CD4-positive, alpha-beta T cell (primary cell): ENCODE results near the gene ALG12. TPM values are rescaled to one million over a fixed set of nuclear protein-coding genes. Genes with fewer than 3 reads are reported as not detected.

ENCODE experiments used
- ATAC-seq: fragments of 200-7000 bp; cut with Tn5 transposase; one replicate; pipeline ENCODE4 v1.10.0; 2022; ENCODE audit warnings: mild to moderate bottlenecking; ENCODE audit not compliant: poor library complexity
- CTCF ChIA-PET: fragments of 350-600 bp; sonication (Branson Sonifier 250); formaldehyde crosslinking; loops from one replicate; lab custom pipeline; 2021; ENCODE audit warnings: antibody characterized with exemption, inconsistent platforms; lab: Charles Lee
- POLR2A ChIA-PET: fragments of 350-600 bp; sonication (Branson Sonifier 250); formaldehyde crosslinking; loops from one replicate; lab custom pipeline; 2021; ENCODE audit warnings: antibody characterized with exemption, inconsistent platforms; lab: Charles Lee
- DNase-seq, 14 experiments: peaks; one replicate each; pipeline ENCODE4 v3.0.0-alpha.2; 2013 to 2020; ENCODE audit warnings: mixed read lengths in 2 of 14
- H3K27ac ChIP-seq, 2 donors: one replicate each; pipeline versions ENCODE4 v1.5.1 to v1.7.0; 2013; ENCODE audit warnings: low read length in 2 of 2, low read depth in 1 of 2, mild to moderate bottlenecking in 1 of 2
- H3K27me3 ChIP-seq, 2 experiments: 1 replicate in 1 of 2; 2 replicates in 1 of 2; pipeline versions ENCODE4 v1.6.1 to v1.7.0; 2013; ENCODE audit warnings: low read length in 2 of 2, control low read depth in 1 of 2, mild to moderate bottlenecking in 1 of 2, moderate library complexity in 1 of 2; ENCODE audit not compliant: insufficient read depth in 2 of 2, control insufficient read depth in 1 of 2
- H3K36me3 ChIP-seq: one replicate; pipeline ENCODE4 v1.6.1; 2013; ENCODE audit warnings: low read length, control low read depth; ENCODE audit not compliant: insufficient read depth
- H3K4me1 ChIP-seq: one replicate; pipeline ENCODE4 v1.6.1; 2013; ENCODE audit warnings: low read length, control low read depth; ENCODE audit not compliant: insufficient read depth
- H3K4me3 ChIP-seq: one replicate; pipeline ENCODE4 v1.5.1; 2013; ENCODE audit warnings: mild to moderate bottlenecking, low read length, moderate library complexity
- H3K9me3 ChIP-seq, 2 experiments: 1 replicate in 1 of 2; 2 replicates in 1 of 2; pipeline versions ENCODE4 v1.6.1 to v1.7.0; 2013; ENCODE audit warnings: low read length in 2 of 2, mild to moderate bottlenecking in 2 of 2, control low read depth in 1 of 2, moderate library complexity in 1 of 2; ENCODE audit not compliant: control insufficient read depth in 1 of 2, insufficient read depth in 1 of 2
- H3K27ac Mint-ChIP-seq: one replicate; pipeline ENCODE4 v1.8.0; 2020; ENCODE audit warnings: mixed read lengths
- H3K27me3 Mint-ChIP-seq: one replicate; pipeline ENCODE4 v1.8.0; 2021; ENCODE audit warnings: mixed read lengths
- H3K36me3 Mint-ChIP-seq: one replicate; pipeline ENCODE4 v1.8.0; 2021; ENCODE audit warnings: low read depth, mixed read lengths
- H3K4me1 Mint-ChIP-seq: one replicate; pipeline ENCODE4 v1.8.0; 2021; ENCODE audit warnings: low read depth, mixed read lengths
- H3K4me3 Mint-ChIP-seq: one replicate; pipeline ENCODE4 v1.8.0; 2020; ENCODE audit warnings: mild to moderate bottlenecking, mixed read lengths
- H3K9me3 Mint-ChIP-seq: one replicate; pipeline ENCODE4 v1.8.0; 2020; ENCODE audit warnings: mixed read lengths
- intact Hi-C, 2 experiments: fragments of 100-400 bp; cut with DNase I in 1 of 2; cut with micrococcal nuclease in 1 of 2; formaldehyde crosslinking; loops; one replicate each; pipeline versions ENCODE4 v1.15.1 to v1.9.0; 2023 to 2025; cut with DNase I, micrococcal nuclease
- total RNA-seq, 174 experiments: library from RNA in 2 of 174; stranded (reverse) in 2 of 174; gene quantifications; one replicate each; pipeline ENCODE4 v1.2.3 and lab custom pipeline; 2021 to 2026
- TF ChIP-seq, protein P1 (sequence below): fragments of 200-600 bp; IDR thresholded peaks from one replicate; pipeline ENCODE4 v1.8.0; 2022; ENCODE audit warnings: antibody characterized with exemption, mild to moderate bottlenecking

Gene ALG12
- total RNA-seq, 2 experiments from 2014 or later, result 13.5 to 14.6 TPM

DNA sequence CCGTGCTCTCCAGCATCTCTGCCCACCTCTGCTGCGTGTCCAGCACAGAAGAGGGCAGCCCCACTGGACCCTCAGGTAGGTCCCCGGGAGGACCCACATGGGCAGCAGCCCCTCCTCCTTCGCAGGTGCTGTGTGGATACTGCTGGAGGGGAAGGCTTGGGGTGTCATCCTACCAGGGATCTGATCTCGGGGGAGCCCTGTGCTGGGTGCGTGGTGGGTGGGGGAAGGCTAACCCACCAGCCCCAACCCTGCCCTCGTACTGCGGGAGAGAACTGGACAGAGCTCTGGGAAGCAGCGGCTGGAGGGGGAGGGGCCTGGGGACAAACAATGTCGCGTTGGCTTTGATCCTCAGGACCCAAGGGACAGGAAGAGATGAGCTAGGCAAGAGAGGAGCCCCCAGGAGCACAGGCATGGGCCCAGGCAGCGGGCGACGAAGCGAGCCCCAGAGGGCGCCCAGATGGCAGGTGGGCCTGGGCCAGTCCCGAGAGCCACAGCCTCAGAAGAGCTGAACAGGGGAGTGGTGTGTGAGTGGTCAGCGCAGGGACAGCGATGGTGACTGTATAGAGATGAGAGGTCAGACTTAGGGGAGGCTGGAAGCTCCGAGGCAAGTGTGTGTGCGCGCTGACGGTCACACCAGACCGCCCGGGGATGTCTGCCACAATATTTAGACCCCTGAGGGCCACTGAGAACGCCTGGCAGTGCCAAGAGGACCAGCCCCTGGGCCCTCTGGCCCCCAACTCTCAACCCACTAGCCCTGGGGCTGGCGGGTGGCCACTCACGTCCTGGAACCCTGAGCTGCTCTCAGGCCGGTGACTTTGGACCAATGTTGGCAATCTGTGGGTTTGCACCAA lies 40.9 kb upstream of the ALG12 start:
- Mint-ChIP-seq H3K9me3 (no peaks in the 10 kb centered on the region), H3K36me3 (peaks cover 29% of the 10 kb centered on the region), H3K27ac (peak overlapping the region; percentile 85), H3K4me1 (peaks cover 8% of the 10 kb centered on the region), H3K4me3 (peak overlapping the region; percentile 87), H3K27me3 (no peaks in the 10 kb centered on the region)
- Histone ChIP-seq H3K27ac (peak overlapping the region; percentile 62 to 72), H3K9me3 (no peaks in the 10 kb centered on the region), H3K4me1 (peaks cover 33% of the 10 kb centered on the region), H3K4me3 (peak overlapping the region; percentile 58), H3K27me3 (no peaks in the 10 kb centered on the region), H3K36me3 (peaks cover 23% of the 10 kb centered on the region)
- ChIA-PET POLR2A (interaction anchor here (1.1 to 5.9 kb wide), 5 partner anchors 8 to 28 kb away, joined by 4 to 92 read pairs (median 13); no protein-coding TSS in a partner anchor), CTCF (interaction anchor here (0.8 kb wide), 1 partner anchor 24 kb away, joined by 4 read pairs; no protein-coding TSS in a partner anchor)
- intact Hi-C loops, result loop anchor here in 1 of 2 experiments (2.0 kb wide), 1 partner anchor 34 kb away; no protein-coding TSS in a partner anchor
- peak in 1 of 14 experiments; percentile 12 for DNase-seq
- ATAC-seq, result no peak
- TF ChIP-seq, protein P1, sequence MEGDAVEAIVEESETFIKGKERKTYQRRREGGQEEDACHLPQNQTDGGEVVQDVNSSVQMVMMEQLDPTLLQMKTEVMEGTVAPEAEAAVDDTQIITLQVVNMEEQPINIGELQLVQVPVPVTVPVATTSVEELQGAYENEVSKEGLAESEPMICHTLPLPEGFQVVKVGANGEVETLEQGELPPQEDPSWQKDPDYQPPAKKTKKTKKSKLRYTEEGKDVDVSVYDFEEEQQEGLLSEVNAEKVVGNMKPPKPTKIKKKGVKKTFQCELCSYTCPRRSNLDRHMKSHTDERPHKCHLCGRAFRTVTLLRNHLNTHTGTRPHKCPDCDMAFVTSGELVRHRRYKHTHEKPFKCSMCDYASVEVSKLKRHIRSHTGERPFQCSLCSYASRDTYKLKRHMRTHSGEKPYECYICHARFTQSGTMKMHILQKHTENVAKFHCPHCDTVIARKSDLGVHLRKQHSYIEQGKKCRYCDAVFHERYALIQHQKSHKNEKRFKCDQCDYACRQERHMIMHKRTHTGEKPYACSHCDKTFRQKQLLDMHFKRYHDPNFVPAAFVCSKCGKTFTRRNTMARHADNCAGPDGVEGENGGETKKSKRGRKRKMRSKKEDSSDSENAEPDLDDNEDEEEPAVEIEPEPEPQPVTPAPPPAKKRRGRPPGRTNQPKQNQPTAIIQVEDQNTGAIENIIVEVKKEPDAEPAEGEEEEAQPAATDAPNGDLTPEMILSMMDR, result no peak

DNA sequence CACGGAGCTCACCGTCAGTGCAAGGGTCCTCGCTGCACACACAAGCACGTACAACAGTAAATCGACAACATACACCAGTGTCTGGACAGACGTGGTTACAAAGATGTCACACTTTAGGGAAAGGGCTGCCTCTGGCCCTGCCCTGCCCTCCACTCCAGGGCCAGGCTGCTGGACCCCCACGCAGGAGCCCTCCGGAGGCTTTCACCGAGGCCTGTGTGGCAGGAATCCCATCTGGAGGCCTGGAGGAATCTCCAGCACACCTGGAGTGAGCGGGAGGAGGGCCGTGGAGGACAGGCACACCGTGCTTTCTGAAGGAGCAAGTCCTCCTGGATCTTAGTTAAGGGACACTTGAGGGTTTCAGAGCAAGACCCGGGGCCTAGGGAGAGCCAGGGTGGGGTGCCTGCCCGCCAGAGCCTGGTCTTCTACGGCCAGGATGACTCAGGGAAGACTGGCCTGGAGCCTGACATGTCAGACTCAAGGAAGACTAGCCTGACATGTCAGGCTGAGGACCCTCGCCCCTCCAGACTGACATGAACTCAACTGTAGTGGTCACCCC lies 40.2 kb upstream of the ALG12 start:
- H3K4me3 Mint-ChIP-seq, result peak overlapping the region; percentile 87
- Histone ChIP-seq H3K9me3 (no peaks in the 10 kb centered on the region), H3K27me3 (no peaks in the 10 kb centered on the region), H3K4me1 (peaks cover 26% of the 10 kb centered on the region), H3K36me3 (peaks cover 16% of the 10 kb centered on the region), H3K4me3 (no peak overlapping the region), H3K27ac (no peak overlapping the region)
- peak overlapping the region; percentile 85 for H3K27ac Mint-ChIP-seq
- TF ChIP-seq, protein P1, result no peak
- H3K4me1 Mint-ChIP-seq, result peaks cover 1% of the 10 kb centered on the region
- POLR2A ChIA-PET, result interaction anchor here (2.3 to 5.9 kb wide), 2 partner anchors 18 to 22 kb away, joined by 13 to 92 read pairs; no protein-coding TSS in a partner anchor
- intact Hi-C loops, result loop anchor here in 1 of 2 experiments (2.0 kb wide), 1 partner anchor 34 kb away; no protein-coding TSS in a partner anchor
- H3K36me3 Mint-ChIP-seq, result peaks cover 22% of the 10 kb centered on the region
- peak in 1 of 14 experiments; percentile 4 for DNase-seq
- H3K27me3 Mint-ChIP-seq, result no peaks in the 10 kb centered on the region
- H3K9me3 Mint-ChIP-seq, result no peaks in the 10 kb centered on the region
- CTCF ChIA-PET, result no interaction called here
- no peak for ATAC-seq

DNA sequence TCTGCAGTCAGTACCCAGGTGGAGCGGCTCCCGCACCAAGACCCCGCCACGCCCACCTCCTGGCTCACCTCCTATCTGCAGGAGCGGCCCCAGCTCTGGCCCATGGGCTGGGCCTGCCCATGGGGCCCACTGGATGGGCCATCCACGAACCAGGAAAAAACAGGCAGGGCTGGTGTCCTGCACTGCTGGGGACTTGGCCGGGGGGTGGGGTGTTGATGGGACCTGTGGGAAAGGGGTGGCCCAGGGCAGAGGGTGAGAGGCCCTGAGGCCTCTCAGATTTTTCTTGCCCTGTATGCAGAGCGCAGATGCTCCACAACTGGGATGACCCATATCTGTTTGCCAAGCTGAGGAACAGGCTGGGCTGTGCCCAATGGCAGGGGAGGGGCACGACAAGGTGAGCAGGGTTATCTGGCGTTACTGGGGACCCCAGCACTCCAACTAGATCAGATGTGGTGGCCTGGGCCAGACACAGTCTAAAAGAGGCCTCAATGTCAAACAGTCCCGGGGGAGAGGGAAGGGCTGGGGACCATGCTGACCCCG lies 39.7 kb upstream of the ALG12 start:
- intact Hi-C loops, result loop anchor here in 1 of 2 experiments (2.0 kb wide), 1 partner anchor 35 kb away; no protein-coding TSS in a partner anchor
- no peak overlapping the region for H3K4me3 ChIP-seq
- TF ChIP-seq, protein P1, result no peak
- POLR2A ChIA-PET, result no interaction called here
- ATAC-seq, result no peak
- peaks cover 10% of the 10 kb centered on the region for H3K36me3 ChIP-seq
- Mint-ChIP-seq H3K36me3 (peaks cover 17% of the 10 kb centered on the region), H3K9me3 (no peaks in the 10 kb centered on the region), H3K4me3 (peak overlapping the region; percentile 60), H3K4me1 (no peaks in the 10 kb centered on the region), H3K27me3 (no peaks in the 10 kb centered on the region), H3K27ac (peak overlapping the region; percentile 85)
- peaks cover 20% of the 10 kb centered on the region for H3K4me1 ChIP-seq
- CTCF ChIA-PET, result no interaction called here
- peak in 1 of 14 experiments; percentile 1 for DNase-seq
- H3K9me3 ChIP-seq, result no peaks in the 10 kb centered on the region
- no peak overlapping the region for H3K27ac ChIP-seq
- no peaks in the 10 kb centered on the region for H3K27me3 ChIP-seq
